NCI-H1436 (cell line): ENCODE data around the gene BEND3.
"Not testable (repeated sequence)": the region's sequence is repeated elsewhere in the genome, so short reads cannot be mapped to it uniquely, and the experiment has no call there.

Experiments
- DNase-seq: peaks from one replicate; lab custom pipeline; 2025; lab: John Stamatoyannopoulos, UW

BEND3 gene

DNA sequence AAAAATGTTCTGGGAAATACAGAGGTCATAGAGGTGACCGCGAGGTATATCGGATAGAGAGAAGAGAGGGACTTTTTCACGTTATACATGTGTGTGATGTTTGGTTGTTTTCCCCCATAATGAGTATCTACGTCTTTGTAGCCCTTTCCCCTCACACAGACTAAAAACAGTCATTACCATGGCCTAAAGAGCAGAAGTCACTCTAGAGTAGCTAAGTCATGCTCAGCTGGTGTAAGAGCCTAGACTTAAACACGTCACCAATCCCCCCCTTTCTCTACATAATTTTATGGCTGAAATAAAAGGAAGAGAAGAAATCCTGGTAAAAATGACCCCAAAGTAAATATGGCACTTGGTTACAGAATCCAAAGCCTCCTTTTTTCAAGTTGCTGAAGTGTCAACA, 6.0 kb upstream of the BEND3 start:
- DNase-seq, result no peak

DNA sequence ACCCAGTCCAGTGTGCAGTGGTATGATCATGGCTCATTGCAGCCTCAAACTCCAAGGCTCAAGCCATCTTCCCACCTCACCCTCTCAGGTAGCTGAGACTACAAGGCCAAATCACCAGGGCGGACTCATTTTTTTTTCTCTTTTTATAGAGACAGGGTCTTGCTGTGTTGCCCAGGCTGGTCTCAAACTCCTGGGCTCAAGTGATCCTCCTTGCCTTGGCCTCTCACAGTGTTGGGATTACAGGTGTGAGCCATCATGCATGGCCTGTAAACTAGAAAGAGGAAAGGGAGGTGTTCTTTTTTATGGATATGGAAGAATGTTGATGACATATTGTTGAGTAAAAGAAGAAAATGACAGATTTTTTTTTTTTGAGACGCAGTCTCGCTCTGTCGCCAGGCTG, 5.1 kb upstream of the BEND3 start:
- no peak for DNase-seq

DNA sequence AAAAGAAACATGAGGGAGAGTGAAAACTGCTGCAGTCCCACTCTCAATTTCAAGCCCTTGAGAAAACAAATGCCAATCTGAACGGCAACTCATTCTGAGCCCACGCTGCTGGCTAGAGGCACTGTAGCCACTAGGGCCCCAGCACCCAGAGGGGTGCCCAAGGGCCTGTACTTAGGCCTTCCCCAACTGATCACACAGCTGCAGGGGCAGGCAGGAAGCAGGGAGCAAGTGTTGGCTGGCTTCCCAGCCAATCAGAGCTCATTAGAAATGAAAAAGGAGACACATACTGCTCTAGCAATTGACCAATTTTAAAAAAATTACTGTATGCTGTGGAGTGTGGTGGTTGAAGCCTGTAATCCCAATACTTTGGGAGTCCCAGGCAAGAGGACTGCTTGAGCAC, 3.7 kb upstream of the BEND3 start:
- peak; percentile 35 for DNase-seq

DNA sequence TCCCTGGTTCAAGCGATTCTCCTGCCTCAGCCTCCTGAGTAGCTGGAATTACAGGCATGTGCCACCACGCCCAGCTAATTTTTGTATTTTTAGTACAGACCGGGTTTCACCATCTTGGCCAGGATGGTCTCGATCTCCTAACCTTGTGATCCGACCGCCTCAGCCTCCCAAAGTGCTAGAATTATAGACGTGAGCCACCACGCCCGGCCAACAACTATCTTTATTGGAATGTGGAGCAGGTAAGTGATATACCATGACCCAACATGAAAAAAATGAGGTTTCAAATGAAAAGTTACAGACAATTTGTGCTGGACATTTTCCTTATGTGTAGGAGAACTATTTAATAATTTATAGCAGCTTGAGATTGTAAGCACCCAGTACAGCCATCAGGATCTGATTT, 3.2 kb upstream of the BEND3 start:
- DNase-seq, result not testable (repeated sequence)

DNA sequence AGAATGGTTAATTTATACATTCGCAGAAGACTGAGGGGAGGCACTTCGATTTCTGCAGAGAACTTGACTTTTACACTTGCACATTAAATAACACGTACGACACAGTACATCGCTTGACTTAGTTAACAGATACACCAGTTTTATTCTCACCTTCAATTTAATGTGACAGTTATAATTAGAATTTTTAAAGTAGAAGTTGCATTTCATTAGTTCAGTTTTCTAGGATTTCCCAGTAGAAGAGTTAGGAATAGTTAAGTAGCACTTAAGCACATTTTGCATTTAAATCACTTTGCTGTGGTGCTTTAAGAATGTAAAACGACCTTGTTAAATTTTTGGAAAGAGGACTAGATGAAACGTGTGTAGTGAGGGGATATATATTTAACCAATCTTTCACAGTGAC, 1.6 kb upstream of the BEND3 start:
- no peak for DNase-seq

DNA sequence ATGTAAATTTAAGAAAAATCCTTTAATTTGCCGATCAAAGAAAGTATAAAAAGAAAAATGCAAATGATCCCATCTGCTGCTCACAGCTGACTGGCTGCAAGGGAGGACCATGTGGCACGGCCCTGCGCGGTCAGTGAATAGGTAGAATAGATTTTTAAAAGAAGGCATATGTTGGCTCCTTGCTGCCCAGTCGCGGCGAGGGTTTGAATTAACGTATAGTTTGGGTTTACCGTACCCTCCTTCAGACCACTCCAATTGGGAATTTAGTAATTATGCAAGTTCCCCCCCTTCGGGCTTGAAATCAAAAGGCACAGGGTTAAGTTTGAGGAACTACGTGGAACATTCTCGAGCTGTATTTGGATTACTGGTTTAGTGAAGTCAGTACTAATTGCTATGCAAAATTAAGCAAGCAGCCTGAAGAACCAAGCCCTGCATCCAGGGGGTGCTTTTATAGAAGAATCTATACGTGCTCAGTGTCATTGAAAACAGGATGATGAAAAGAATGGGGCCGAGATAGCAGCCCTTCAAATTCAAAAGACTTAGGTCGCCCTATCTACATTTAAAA, 1.1 kb upstream of the BEND3 start:
- DNase-seq, result peak; percentile 33

DNA sequence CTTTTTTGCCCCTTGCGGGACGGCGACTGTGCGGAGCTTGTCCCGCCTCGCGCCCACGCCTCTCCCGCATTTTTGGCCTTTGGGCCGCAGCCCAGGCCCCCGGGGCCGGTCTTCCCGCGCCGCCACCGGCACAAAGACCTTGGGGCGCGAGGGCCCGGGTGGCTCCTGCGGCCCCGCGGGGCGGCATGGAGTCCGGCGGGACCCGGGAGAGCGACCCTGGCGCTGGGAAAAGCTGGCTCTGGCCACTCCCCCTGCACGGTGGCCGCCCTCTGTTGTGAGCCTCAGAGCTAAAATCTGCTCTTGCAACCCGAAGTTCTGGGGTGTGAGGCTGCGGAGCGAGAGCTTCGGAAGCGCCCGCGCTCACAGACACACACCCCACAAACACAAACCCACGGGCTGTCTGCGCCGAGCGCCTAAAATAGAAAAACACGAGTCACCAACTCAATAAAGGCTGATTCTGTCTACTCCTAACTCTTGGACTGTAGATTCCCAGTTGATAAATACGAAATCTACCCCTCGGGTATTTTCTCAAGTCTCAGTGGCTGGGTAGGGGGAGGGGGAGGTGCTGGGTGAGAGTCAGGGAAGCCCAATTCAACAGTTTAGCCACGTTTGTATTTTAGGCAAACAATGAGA, 496 bp upstream of the BEND3 start:
- peak; percentile 61 for DNase-seq

DNA sequence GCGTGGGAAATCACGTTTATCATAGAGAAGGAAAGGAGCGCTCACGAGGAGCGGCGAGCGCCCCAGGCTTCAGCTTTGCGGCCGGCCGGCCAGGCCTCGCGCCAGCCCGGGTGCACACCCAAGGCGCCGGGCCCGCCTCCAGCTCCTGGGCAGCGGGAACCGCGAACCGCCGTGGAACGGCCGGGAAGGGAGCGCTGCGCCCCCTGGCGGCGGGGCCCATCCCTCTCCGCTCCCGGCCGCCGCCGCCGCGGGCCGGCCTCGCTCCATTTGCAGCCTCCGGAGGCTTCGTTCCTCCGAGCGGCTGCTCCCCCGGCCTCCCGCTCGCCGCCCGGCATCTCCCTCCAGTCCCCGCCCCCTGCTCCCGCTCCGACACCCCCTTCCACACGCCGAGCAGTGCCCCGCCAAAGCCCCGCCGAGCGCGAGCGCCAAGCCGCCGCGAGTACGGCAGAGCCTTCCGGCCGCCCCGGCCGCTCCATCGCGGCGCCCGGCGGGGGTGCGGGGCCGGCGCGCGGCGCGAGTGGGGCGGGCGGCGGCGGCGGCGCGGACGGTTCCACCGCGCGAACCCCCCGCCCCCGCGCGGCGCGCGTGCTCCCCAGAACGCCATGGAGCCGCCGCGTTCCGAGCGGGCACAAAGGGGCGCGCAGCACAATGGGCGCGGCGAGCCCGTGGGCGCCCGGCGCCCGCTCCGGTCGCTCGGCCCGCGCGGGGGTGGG, 946 bp downstream of the BEND3 start:
- peak; percentile 80 for DNase-seq

DNA sequence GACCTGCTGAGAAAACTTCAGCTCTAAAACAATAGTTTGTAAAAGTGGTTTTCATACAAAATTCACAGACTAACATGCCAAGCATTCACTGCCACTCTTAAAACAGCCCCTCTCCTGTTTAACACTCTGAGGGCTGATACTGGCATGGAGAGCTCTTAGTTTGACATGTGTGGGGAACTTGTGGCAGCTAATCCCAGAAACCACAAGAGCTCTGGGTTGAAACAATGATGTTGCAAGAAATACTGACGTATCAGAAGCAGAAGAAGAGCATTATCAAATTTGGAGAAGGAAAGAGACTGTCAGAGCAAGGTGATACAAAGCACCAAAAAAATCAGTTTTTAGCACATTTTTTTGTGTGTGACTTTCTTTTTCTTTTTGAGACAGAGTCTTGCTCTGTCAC, 5.1 kb downstream of the BEND3 start:
- DNase-seq, result no peak

DNA sequence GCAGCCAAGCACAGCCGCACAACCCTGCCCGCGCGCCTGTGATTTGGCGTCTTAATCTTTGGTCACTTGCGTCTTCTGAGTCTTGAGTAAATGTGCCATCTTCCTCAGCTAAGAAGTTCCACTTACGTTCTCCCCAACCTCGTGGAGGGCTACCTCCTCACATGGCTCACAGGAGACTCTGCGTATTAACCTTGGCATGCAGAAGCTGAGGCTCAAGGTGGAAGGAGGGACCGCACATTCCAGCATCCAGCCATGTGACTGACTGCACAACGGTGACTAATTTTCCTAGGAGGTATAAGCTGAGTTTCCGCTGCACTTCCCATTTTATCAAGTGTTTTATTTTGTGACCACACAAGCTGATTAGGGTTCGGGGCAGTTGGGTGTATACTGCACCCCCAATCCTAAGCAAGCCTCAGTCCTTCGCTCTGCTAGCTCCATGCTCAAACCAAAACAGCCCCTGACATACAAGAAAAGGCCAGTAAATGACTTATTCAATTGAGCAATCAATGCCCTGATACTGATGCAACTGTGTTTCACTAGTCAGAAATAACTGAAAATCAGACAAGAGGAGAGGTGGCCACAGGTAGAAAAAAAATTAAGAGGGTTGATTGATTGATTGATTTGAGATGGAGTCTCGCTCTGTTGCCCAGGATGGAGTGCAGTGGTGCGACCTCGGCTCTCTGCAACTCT, 7.0 kb downstream of the BEND3 start:
- no peak for DNase-seq

DNA sequence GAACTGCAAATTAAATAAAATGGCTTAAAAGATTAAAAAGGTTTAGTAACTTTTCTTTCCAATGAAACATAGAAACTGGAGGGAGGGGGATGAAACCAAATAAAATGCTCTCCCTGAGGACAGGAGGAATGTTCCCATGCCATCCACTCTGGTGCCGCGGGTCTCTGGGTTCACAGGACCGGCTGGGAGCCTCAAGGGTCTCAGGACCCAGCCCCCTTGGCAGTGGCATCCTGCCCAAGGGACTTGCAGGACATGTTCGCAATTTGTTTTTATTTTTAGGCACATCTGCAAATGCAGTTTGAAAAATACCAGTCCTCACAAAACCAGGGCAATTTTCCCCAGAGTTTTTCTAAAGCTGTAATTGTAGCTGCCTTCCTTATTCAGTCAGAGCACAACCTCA, 7.5 kb downstream of the BEND3 start:
- no peak for DNase-seq

DNA sequence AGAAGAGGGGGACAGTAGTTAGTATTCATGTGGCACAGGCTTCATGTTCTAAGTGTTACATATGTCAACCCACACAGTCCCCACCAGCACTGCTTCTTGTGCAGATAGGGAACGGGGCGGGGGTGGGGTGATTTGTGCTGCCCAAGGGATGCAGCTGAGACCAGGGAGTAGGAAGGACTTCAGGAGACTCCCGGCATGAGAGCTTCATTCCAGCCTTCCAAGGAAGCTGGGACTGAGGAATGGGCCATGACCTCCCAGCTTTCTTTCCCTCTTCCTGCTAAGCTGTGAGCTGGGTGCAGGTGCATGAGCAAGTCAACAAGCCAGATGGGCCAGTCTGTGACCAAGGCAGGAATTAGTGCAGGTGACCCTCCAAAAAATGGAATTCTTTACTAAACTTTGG, 9.2 kb downstream of the BEND3 start:
- no peak for DNase-seq

DNA sequence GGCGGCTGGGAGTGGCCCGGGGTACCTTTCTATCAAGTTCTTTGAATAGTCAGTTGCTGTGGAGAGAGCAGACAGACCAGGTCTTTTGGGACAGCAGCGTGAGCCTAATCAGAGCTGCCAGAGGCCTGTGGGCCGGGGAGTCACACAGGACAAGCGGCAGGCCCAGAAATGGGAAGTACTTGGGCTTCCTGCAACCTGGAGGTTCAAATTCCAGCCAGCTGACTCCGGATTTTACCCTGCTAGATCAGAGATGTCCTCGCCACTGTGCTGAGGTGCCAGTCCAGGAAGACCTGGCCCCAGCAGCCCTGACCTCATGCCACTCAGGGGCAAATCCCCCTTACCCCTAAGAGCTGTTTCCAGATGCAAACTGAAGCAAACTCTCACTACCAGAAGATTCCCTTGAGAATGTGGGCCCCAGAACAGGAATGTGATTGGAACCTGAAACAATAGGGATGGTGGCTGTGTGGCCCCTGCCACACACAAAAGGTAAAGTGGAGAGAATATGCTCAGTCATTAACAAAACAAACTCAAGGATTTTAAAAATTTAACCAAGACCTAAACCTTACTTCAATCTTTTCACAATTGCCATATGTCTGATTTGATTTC, 9.7 kb downstream of the BEND3 start:
- no peak for DNase-seq

DNA sequence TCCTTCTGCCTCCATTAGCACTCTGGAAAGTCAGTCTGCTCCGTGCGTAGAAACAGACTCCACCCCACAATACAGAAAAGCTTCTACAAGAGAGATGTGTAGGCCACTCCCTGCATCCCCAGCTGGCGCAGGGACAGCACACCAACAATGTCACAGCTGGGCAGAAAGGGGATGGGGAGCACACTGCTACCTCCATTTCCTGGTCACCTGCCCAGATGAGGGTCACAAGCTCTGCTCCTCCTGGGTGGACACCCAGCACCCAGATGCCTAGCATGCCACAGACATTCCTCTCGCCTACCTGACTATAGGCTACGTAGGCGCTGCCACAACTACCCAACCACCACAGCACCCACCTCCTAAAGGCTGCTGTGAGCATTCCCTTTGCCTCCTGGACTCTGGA, 12.2 kb downstream of the BEND3 start:
- no peak for DNase-seq

DNA sequence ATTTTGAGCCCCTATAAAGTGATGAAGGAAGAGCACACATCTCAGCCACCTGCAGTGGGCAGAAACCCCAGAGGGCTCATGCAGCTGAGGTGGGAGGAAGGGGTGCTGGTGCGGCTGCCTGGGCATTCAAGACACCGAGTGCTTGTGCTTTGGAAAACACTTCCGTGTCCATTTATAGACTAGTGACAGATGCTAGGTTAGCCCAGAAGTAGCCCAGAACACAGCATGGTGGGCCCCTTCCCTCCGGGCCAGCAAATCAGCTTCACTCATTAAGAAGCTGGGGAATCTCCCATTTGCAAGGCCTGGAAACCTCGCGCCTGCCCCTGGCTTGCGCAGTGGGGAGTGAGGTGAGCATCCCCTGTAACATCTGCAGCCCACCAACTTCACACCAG, 12.9 kb downstream of the BEND3 start:
- no peak for DNase-seq

DNA sequence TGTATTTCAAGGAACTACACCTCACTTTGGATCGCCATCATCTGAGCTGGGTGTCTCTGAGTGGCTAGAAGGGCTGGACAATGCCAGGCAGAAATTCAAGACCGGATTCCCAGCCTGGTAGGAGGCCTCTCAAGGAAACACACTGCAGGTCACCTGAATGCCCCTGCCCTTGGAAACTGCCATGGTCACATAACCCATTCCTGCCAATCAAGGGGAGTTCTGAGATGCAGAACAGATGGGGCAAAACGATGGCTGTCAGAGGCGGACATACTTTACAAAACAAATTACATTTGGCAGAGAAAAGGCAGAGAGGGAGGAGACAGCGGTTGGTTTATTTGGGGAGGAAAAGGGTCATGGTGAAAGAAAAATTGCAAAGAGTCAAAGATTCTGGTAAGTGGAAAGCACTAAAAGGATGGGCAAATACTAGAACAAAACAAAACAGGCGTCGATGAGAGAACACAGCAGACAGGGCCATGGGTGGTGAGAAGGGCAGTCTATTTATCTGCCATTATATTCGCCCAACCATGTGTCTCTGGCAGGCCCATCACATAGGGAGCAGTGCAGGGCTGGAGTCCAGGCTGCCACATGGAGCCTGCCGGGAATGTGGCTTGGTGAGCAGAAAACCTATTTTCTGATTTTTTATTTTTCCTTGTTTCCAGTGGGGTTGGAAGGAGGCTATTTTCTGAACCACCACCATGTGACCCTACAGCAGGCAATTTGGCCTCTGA, 13.5 kb downstream of the BEND3 start:
- no peak for DNase-seq

DNA sequence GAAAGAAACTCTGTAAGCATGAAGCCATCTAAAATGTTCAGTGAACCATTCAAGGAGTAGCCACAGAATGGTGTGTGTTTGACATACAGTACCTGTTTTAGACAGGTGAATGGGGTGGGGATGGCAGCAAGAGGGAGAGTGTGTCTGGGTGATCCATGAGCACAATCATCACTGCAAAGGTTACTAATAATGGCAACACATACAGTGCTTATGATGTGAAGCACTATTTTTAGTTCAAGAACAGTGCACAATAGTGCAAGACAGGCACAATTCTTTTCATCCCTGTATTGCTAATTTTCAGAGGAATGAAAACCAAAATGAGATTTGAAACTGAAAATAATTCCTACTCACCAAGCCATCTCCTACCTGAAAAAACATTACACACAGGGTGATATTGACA, 14.1 kb downstream of the BEND3 start:
- no peak for DNase-seq

DNA sequence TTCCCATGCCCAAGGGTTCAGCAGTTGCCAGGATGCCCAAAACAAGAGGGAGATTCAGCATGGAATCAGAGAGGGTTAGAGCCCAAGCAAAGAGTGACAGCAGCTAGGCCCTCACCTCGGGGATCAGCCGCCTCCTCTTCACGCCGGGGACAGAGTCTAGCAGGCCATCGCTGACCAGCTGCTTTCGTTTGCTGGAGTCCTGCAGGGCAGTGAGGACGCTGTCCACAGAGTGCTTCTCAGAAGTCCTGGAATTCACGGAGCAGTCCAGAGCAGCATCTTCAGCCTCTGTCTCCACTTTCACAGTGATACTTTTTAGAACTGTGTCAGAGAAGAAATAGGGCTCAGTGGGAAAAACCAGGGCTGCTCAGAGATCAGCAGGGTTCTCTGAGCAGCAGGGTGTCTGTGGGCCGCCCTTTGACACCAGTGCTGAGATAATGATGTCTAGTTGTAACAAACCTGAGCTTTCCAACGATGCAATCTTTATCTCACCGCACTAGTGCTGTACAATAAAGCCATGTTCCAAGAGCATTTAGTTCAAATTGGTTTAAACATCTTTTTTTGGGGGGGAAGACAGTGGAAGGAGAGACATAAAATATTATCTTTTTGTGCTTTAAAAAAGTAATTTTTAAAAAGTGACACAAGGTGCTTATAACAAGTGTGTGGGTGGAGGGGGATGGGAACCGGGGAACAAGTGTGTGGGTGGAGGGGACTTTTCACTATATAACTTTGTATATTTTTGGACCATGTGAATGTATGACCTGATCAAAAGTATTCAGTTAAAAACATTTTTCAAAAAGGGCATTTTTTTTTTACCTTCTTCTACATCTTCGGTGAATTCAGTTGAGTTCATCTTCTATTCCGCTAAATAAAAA, 16.6 kb downstream of the BEND3 start:
- DNase-seq, result no peak

DNA sequence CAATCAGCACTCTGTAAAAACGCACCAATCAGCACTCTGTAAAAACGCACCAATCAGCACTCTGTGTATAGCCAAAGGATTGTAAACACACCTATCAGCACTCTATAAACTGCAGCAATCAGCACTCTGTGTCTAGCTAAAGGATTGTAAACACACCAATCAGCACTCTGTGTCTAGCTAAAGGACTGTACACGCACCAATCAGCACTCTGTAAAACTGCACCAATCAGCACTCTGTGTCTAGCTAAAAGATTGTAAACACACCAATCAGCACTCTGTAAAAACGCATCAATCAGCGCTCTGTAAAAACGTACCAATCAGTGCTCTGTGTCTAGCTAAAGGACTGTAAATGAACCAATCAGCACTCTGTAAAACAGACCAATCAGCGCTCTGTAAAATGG, 30.9 kb downstream of the BEND3 start:
- DNase-seq, result not testable (repeated sequence)

DNA sequence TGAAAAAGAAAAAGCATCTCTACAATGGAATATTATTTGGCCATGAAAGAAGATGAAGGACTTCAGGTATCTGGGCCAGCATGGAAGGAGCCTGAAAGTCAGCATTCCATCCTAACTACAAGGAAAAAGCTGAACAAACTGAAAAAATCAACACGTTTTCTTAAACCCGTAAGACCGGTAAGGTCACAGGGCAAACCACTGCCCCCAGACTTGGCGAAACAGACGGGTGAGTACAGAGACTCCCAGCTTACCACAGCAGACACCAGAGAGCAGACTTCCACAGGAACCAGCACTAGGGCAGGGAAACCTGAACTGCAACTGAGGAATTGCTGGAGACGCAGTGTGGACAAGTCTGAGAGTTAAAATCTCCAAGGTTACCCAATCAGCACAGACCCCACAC, 31.4 kb downstream of the BEND3 start:
- DNase-seq, result no peak
